H1 (cell line): ENCODE measurements around the gene PTPRE. TPM values are rescaled to one million over a fixed set of nuclear protein-coding genes. Genes with fewer than 3 reads are reported as not detected.

ENCODE experiments used
- CTCF ChIA-PET: fragments of 300-600 bp; sonication (Branson Sonifier 250); formaldehyde crosslinking; loops from one replicate; lab custom pipeline; 2021; ENCODE audit not compliant: partially characterized antibody; lab: Charles Lee
- POLR2A ChIA-PET: fragments of 300-600 bp; sonication (Branson Sonifier 250); formaldehyde crosslinking; loops from one replicate; lab custom pipeline; 2021; ENCODE audit warnings: inconsistent platforms; ENCODE audit not compliant: partially characterized antibody; lab: Charles Lee
- DNase-seq, 2 experiments: peaks; one replicate each; pipeline versions ENCODE4 v3.0.0 to v3.0.0-alpha.2; 2010 to 2022; ENCODE audit warnings: low spot score in 2 of 2, low read depth in 1 of 2, mixed read lengths in 1 of 2
- FAIRE-seq: peaks from 2 replicates; lab custom pipeline; 2011; peaks lifted over from hg19 to GRCh38; lab: Jason Lieb, UNC
- H2AFZ ChIP-seq: 2 replicates; pipeline ENCODE4 v1.8.1; 2012; ENCODE audit warnings: low read length, inconsistent platforms
- H2AK5ac ChIP-seq: 2 replicates; pipeline ENCODE4 v1.6.1; 2013; ENCODE audit warnings: low read depth, low read length
- H2BK120ac ChIP-seq: replicated peaks from 2 replicates; pipeline ENCODE3; 2013; ENCODE audit warnings: low read depth, low read length, inconsistent platforms
- H2BK12ac ChIP-seq: 2 replicates; pipeline ENCODE4 v1.6.1; 2013; ENCODE audit warnings: low read depth, low read length
- H2BK15ac ChIP-seq: 2 replicates; pipeline ENCODE4 v1.6.1; 2013; ENCODE audit warnings: low read length
- H2BK20ac ChIP-seq: 2 replicates; pipeline ENCODE4 v1.6.1; 2013; ENCODE audit warnings: low read length
- H2BK5ac ChIP-seq: 2 replicates; pipeline ENCODE4 v1.6.1; 2013; ENCODE audit warnings: low read depth, low read length
- H3K14ac ChIP-seq: 2 replicates; pipeline ENCODE4 v1.6.1; 2013; ENCODE audit warnings: inconsistent platforms; ENCODE audit not compliant: insufficient read length
- H3K18ac ChIP-seq: 2 replicates; pipeline ENCODE4 v1.6.1; 2013; ENCODE audit warnings: low read length; ENCODE audit errors: extremely low read depth
- H3K23ac ChIP-seq: 2 replicates; pipeline ENCODE4 v1.6.1; 2013; ENCODE audit warnings: inconsistent platforms; ENCODE audit not compliant: insufficient read length
- H3K23me2 ChIP-seq: 2 replicates; pipeline ENCODE4 v1.6.1; 2013; ENCODE audit warnings: low read depth, low read length
- H3K27ac ChIP-seq: 2 replicates; pipeline ENCODE4 v1.6.1; 2011; ENCODE audit warnings: low read depth, low read length, inconsistent platforms
- H3K27me3 ChIP-seq, 4 experiments: replicated peaks in 1 of 4; 1 replicate in 1 of 4; 2 replicates in 3 of 4; pipeline versions ENCODE4 v1.6.1 to v1.8.1; 2011 to 2013; ENCODE audit warnings: low read length in 3 of 4, mild to moderate bottlenecking in 3 of 4, inconsistent platforms in 2 of 4, mixed read lengths in 2 of 4, moderate library complexity in 1 of 4; ENCODE audit not compliant: control insufficient read depth in 3 of 4, insufficient read depth in 3 of 4; ENCODE audit errors: extremely low read depth in 1 of 4
- H3K36me3 ChIP-seq, 4 experiments: 2 replicates each; pipeline versions ENCODE4 v1.6.1 to v1.8.1; 2011 to 2013; ENCODE audit warnings: mild to moderate bottlenecking in 4 of 4, low read length in 3 of 4, moderate library complexity in 2 of 4, control low read depth in 1 of 4, inconsistent platforms in 1 of 4; ENCODE audit not compliant: insufficient read depth in 4 of 4, control insufficient read depth in 2 of 4
- H3K4ac ChIP-seq: replicated peaks from 2 replicates; pipeline ENCODE3; 2013; ENCODE audit warnings: low read length, low read depth, mixed read lengths, inconsistent platforms; ENCODE audit not compliant: insufficient read length
- H3K4me1 ChIP-seq, 4 experiments: replicated peaks in 1 of 4; 1 replicate in 1 of 4; 2 replicates in 3 of 4; pipeline versions ENCODE4 v1.6.1 to v1.8.1; 2011 to 2013; ENCODE audit warnings: low read length in 3 of 4, inconsistent platforms in 2 of 4, mixed read lengths in 1 of 4; ENCODE audit not compliant: insufficient read depth in 4 of 4, control insufficient read depth in 3 of 4
- H3K4me2 ChIP-seq, 2 experiments: 2 replicates each; pipeline versions ENCODE4 v1.6.1 to v1.8.1; 2011 to 2013; ENCODE audit warnings: low read depth in 2 of 2, low read length in 2 of 2, control low read depth in 1 of 2, inconsistent platforms in 1 of 2, mild to moderate bottlenecking in 1 of 2; ENCODE audit not compliant: insufficient read depth in 1 of 2
- H3K4me3 ChIP-seq, 4 experiments: fragments of 200-600, 300-600 bp in 1 of 4; sonication (generic), shearing (Covaris generic), sonication (Bioruptor Twin) in 1 of 4; 2 replicates each; pipeline versions ENCODE4 v1.5.1 to v1.8.1; 2011 to 2016; ENCODE audit warnings: low read length in 4 of 4, low read depth in 3 of 4, control low read depth in 2 of 4, inconsistent platforms in 2 of 4, mild to moderate bottlenecking in 2 of 4, mixed read lengths in 1 of 4, moderate library complexity in 1 of 4; ENCODE audit not compliant: insufficient read depth in 2 of 4; ENCODE audit errors: extremely low read depth in 1 of 4
- H3K56ac ChIP-seq: replicated peaks from 2 replicates; pipeline ENCODE3; 2013; ENCODE audit warnings: low read depth, mild to moderate bottlenecking, mixed read lengths, low read length, inconsistent platforms; ENCODE audit not compliant: insufficient read length
- H3K79me1 ChIP-seq: 2 replicates; pipeline ENCODE4 v1.6.1; 2013; ENCODE audit warnings: low read depth, low read length, control low read depth
- H3K79me2 ChIP-seq, 2 experiments: 2 replicates each; pipeline versions ENCODE4 v1.6.1 to v1.8.1; 2012 to 2013; ENCODE audit warnings: low read length in 2 of 2, mild to moderate bottlenecking in 2 of 2, inconsistent platforms in 1 of 2; ENCODE audit not compliant: insufficient read depth in 2 of 2, control insufficient read depth in 1 of 2
- H3K9ac ChIP-seq, 4 experiments: replicated peaks in 1 of 4; 1 replicate in 1 of 4; 2 replicates in 3 of 4; pipeline versions ENCODE4 v1.6.1 to v1.8.1; 2011 to 2013; ENCODE audit warnings: low read depth in 3 of 4, low read length in 3 of 4, control low read depth in 2 of 4, mild to moderate bottlenecking in 2 of 4, moderate library complexity in 2 of 4, inconsistent platforms in 1 of 4; ENCODE audit errors: extremely low read depth in 1 of 4
- H3K9me3 ChIP-seq, 2 experiments: 2 replicates each; pipeline versions ENCODE4 v1.6.1 to v1.8.1; 2012 to 2013; ENCODE audit warnings: mild to moderate bottlenecking in 2 of 2, moderate library complexity in 2 of 2, control low read depth in 1 of 2, inconsistent platforms in 1 of 2, low read depth in 1 of 2, low read length in 1 of 2, mixed read lengths in 1 of 2; ENCODE audit not compliant: insufficient read depth in 2 of 2
- H4K20me1 ChIP-seq, 2 experiments: replicated peaks in 1 of 2; 2 replicates each; pipeline versions ENCODE3 to v1.8.1; 2011 to 2013; ENCODE audit warnings: inconsistent platforms in 2 of 2, low read length in 2 of 2, mild to moderate bottlenecking in 1 of 2; ENCODE audit not compliant: insufficient read depth in 2 of 2, control insufficient read depth in 1 of 2
- H4K5ac ChIP-seq: 2 replicates; pipeline ENCODE4 v1.6.1; 2013; ENCODE audit warnings: low read length, low read depth, mixed read lengths, inconsistent platforms; ENCODE audit not compliant: insufficient read length
- H4K8ac ChIP-seq: 2 replicates; pipeline ENCODE4 v1.8.0; 2013; ENCODE audit warnings: mild to moderate bottlenecking, moderate library complexity, low read length, inconsistent platforms; ENCODE audit not compliant: insufficient read depth; ENCODE audit errors: extremely low read depth
- H4K91ac ChIP-seq: replicated peaks from 2 replicates; pipeline ENCODE3; 2013; ENCODE audit warnings: low read length, mixed read lengths, inconsistent platforms; ENCODE audit not compliant: insufficient read length
- CBX5 ChIP-seq: fragments of 300-800, 300-1000 bp; sonication (generic); IDR thresholded peaks from 2 replicates; pipeline ENCODE4 v1.7.1; 2016; ENCODE audit warnings: antibody characterized with exemption, low read length, low read depth
- CHD1 ChIP-seq: IDR thresholded peaks from 2 replicates; pipeline ENCODE4 v1.6.1; 2012; ENCODE audit warnings: low read depth, low read length, improper control_type of control experiment
- JUND ChIP-seq: IDR thresholded peaks from 2 replicates; pipeline ENCODE4 v1.6.1; 2011; ENCODE audit warnings: mild to moderate bottlenecking, improper control_type of control experiment, low read length
- RAD21 ChIP-seq, 2 experiments: IDR thresholded peaks in 1 of 2; conservative IDR thresholded peaks in 1 of 2; 2 replicates each; pipeline ENCODE4 v1.6.1; 2011; ENCODE audit warnings: low read depth in 2 of 2, low read length in 2 of 2, improper control_type of control experiment in 1 of 2, inconsistent platforms in 1 of 2, mild to moderate bottlenecking in 1 of 2, moderate library complexity in 1 of 2
- TBP ChIP-seq: IDR thresholded peaks from 2 replicates; pipeline ENCODE4 v1.6.1; 2011; ENCODE audit warnings: low read depth, low read length, improper control_type of control experiment
- WGBS, 2 experiments: shearing (Covaris generic) in 1 of 2; methylation state at CpG; one replicate each; pipeline versions ENCODE4 v1.1.6 to v1.1.7; 2013 to 2015; ENCODE audit warnings: low lambda C conversion rate in 2 of 2, mixed read lengths in 2 of 2, inconsistent platforms in 1 of 2, low coverage in 1 of 2, missing lambda C conversion rate in 1 of 2; ENCODE audit not compliant: insufficient replicate concordance in 2 of 2, insufficient coverage in 1 of 2, insufficient read length in 1 of 2; ENCODE audit errors: extremely low coverage in 1 of 2, missing lambda C conversion rate in 1 of 2; 5-methylcytosine and 5-hydroxymethylcytosine counted together
- polyA plus RNA-seq, 7 experiments: library from polyadenylated mRNA; depleted of rRNA in 3 of 7; stranded (reverse) in 5 of 7; unstranded in 2 of 7; fragments of >200 nt in 5 of 7; fragments of 200-250 nt in 2 of 7; gene quantifications; 1 replicate in 5 of 7; 2 replicates in 1 of 7; 4 replicates in 1 of 7; pipeline versions ENCODE4 v1.2.1 to v1.2.3, GENCODE V29; 2011 to 2013; ENCODE audit warnings: missing spikeins in 2 of 7, mixed read lengths in 2 of 7
- total RNA-seq: library from RNA; stranded (reverse); fragmentation: NEBNext Ultra II Directional; extraction: Animal tissue kit (Norgen Biotek cat#: 25700); gene quantifications from 2 replicates; pipeline ENCODE4 v1.2.1, GENCODE V29; 2021
- TF ChIP-seq, protein P1 (sequence below), 3 experiments: IDR thresholded peaks; 1 replicate in 2 of 3; 2 replicates in 1 of 3; pipeline versions ENCODE4 v1.5.1 to v1.6.1; 2011; ENCODE audit warnings: low read length in 3 of 3, mild to moderate bottlenecking in 3 of 3, inconsistent platforms in 2 of 3, low read depth in 1 of 3, moderate library complexity in 1 of 3; ENCODE audit not compliant: insufficient read depth in 1 of 3; ENCODE audit errors: control extremely low read depth in 1 of 3

The PTPRE gene
- total and polyA plus RNA-seq, 2 of the 8 experiments (the other 6 are each of a cell fraction or from before 2014, with no cell fraction given), result 0.33 to 0.54 TPM

DNA sequence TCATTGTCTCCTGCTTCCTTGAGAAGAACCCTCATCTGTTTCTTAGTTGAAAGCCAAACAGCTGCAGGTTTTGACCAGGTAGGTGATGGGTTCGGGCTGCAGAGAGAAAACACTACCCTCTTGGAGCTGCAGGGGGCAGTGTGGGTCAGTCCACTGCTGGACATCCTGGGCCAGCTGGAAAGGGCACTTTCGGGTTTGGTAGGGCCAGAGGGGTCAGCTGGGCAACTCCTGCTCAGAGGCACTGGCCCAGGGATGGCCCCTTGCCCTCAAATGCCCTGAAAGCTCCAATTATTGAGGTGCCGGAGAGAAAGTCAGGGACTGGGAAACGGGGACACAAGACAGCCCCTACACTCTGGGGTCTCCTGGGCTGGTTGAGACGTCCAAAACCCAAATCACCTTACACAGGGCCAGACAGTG, 128.7 kb downstream of the PTPRE start:
- H2AK5ac ChIP-seq, result no peak overlapping the region
- DNase-seq (peak; percentile 23 to 95), FAIRE-seq (peak; percentile 84)
- H3K27me3 ChIP-seq, result no peaks in the 10 kb centered on the region
- no peaks in the 10 kb centered on the region for H4K20me1 ChIP-seq
- H2BK20ac ChIP-seq, result no peak overlapping the region
- WGBS, 2 experiments, result 70% methylated on average over 5 of the region's 5 CpGs; no CpG with 5 or more reads in 1 of the 2 experiments
- H3K4me2 ChIP-seq, result no peak overlapping the region
- no peak overlapping the region for H3K9ac ChIP-seq
- no peak overlapping the region for H4K8ac ChIP-seq
- H2AFZ ChIP-seq, result no peak overlapping the region
- H3K4ac ChIP-seq, result no peak overlapping the region
- H4K91ac ChIP-seq, result no peak overlapping the region
- H4K5ac ChIP-seq, result no peak overlapping the region
- no peak overlapping the region for H3K14ac ChIP-seq
- no peak overlapping the region for H2BK12ac ChIP-seq
- no peaks in the 10 kb centered on the region; the same call in 1 of the 2 replicates for H3K79me1 ChIP-seq
- no peak overlapping the region for H3K18ac ChIP-seq
- POLR2A ChIA-PET, result no interaction called here
- no peaks in the 10 kb centered on the region for H3K4me1 ChIP-seq
- no peak overlapping the region for H2BK15ac ChIP-seq
- no peaks in the 10 kb centered on the region for H3K36me3 ChIP-seq
- no peak overlapping the region for H2BK120ac ChIP-seq
- H3K23ac ChIP-seq, result no peak overlapping the region
- no peaks in the 10 kb centered on the region for H3K9me3 ChIP-seq
- CTCF ChIA-PET, result interaction anchor here (0.6 to 4.9 kb wide), 41 partner anchors 8 to 1380 kb away, joined by 3 to 57 read pairs (median 3); no protein-coding TSS in a partner anchor
- H3K4me3 ChIP-seq, result no peak overlapping the region
- no peaks in the 10 kb centered on the region for H3K79me2 ChIP-seq
- no peak overlapping the region for H3K27ac ChIP-seq
- no peak overlapping the region for H2BK5ac ChIP-seq
- H3K23me2 ChIP-seq, result no peaks in the 10 kb centered on the region
- no peak overlapping the region for H3K56ac ChIP-seq
- TF ChIP-seq CHD1, result no peak
- TF ChIP-seq TBP, result no peak
- peak; percentile 63 to 80 for TF ChIP-seq RAD21 (IDR thresholded peaks at IDR 0.05 in 1 of 2, conservative IDR thresholded peaks at IDR 0.05 in 1 of 2; ENCODE audit: low read depth in 2 of 2, low read length in 2 of 2)
- TF ChIP-seq CBX5, result no peak
- no peak for TF ChIP-seq JUND
- TF ChIP-seq, protein P1, sequence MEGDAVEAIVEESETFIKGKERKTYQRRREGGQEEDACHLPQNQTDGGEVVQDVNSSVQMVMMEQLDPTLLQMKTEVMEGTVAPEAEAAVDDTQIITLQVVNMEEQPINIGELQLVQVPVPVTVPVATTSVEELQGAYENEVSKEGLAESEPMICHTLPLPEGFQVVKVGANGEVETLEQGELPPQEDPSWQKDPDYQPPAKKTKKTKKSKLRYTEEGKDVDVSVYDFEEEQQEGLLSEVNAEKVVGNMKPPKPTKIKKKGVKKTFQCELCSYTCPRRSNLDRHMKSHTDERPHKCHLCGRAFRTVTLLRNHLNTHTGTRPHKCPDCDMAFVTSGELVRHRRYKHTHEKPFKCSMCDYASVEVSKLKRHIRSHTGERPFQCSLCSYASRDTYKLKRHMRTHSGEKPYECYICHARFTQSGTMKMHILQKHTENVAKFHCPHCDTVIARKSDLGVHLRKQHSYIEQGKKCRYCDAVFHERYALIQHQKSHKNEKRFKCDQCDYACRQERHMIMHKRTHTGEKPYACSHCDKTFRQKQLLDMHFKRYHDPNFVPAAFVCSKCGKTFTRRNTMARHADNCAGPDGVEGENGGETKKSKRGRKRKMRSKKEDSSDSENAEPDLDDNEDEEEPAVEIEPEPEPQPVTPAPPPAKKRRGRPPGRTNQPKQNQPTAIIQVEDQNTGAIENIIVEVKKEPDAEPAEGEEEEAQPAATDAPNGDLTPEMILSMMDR (IDR thresholded peaks at IDR 0.05; ENCODE audit: control extremely low read depth in 1 of 3, insufficient read depth in 1 of 3, low read depth in 1 of 3, low read length in 3 of 3), result peak; percentile 75 to 93 (median 90)
